Measurements from ENCODE around the gene KRT84. TPM values are rescaled to one million over a fixed set of nuclear protein-coding genes. Genes with fewer than 3 reads are reported as not detected.

The KRT84 gene
- total and polyA plus RNA-seq, 10 of the 15 experiments (the other 5 are each of a cell fraction or from before 2014, with no cell fraction given) = not detected

GRCh38 chr12:52419656-52420055 lies 34.2 kb upstream of the KRT84 start (continued):
- no peak for TF ChIP-seq EP300 (IDR thresholded peaks at IDR 0.05; ENCODE audit: borderline replicate concordance in 1 of 2, control insufficient read depth in 1 of 2, low read depth in 2 of 2, low read length in 2 of 2)
- no peak for TF ChIP-seq GATAD2B (conservative IDR thresholded peaks at IDR 0.05; ENCODE audit: low read depth)
- no peak for TF ChIP-seq LARP7 (IDR thresholded peaks at IDR 0.05)
- no peak for TF ChIP-seq BCL11A (IDR thresholded peaks at IDR 0.05; ENCODE audit: low read depth, low read length)
- no peak for TF ChIP-seq IKZF1 (conservative IDR thresholded peaks at IDR 0.05)
- TF ChIP-seq MAX (IDR thresholded peaks at IDR 0.05; ENCODE audit: low read depth, low read length) = no peak
- no peak for TF ChIP-seq RELA (IDR thresholded peaks at IDR 0.05; ENCODE audit: borderline replicate concordance, partially characterized antibody)
- no peak for TF ChIP-seq ELK1 (IDR thresholded peaks at IDR 0.05; ENCODE audit: low read depth, low read length)
- TF ChIP-seq NRF1 (conservative IDR thresholded peaks at IDR 0.05; ENCODE audit: low read depth, low read length) = no peak
- no peak for TF ChIP-seq SREBF1 (IDR thresholded peaks at IDR 0.05; ENCODE audit: low read length)
- no peak for TF ChIP-seq TBL1XR1 (IDR thresholded peaks at IDR 0.05; ENCODE audit: low read depth, low read length)
- TF ChIP-seq, protein P1, sequence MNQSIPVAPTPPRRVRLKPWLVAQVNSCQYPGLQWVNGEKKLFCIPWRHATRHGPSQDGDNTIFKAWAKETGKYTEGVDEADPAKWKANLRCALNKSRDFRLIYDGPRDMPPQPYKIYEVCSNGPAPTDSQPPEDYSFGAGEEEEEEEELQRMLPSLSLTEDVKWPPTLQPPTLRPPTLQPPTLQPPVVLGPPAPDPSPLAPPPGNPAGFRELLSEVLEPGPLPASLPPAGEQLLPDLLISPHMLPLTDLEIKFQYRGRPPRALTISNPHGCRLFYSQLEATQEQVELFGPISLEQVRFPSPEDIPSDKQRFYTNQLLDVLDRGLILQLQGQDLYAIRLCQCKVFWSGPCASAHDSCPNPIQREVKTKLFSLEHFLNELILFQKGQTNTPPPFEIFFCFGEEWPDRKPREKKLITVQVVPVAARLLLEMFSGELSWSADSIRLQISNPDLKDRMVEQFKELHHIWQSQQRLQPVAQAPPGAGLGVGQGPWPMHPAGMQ (IDR thresholded peaks at IDR 0.05; ENCODE audit: borderline replicate concordance) = no peak

Data from GM12878 (cell line).